ENCODE measurements around the gene TRPM2. TPM values are rescaled to one million over a fixed set of nuclear protein-coding genes. Genes with fewer than 3 reads are reported as not detected.
"Not testable (repeated sequence)": the region's sequence is repeated elsewhere in the genome, so short reads cannot be mapped to it uniquely, and the experiment has no call there.

TRPM2 gene
- polyA plus RNA-seq, 4 donors, result 0.92 to 1.2 (median 1.1) TPM

DNA sequence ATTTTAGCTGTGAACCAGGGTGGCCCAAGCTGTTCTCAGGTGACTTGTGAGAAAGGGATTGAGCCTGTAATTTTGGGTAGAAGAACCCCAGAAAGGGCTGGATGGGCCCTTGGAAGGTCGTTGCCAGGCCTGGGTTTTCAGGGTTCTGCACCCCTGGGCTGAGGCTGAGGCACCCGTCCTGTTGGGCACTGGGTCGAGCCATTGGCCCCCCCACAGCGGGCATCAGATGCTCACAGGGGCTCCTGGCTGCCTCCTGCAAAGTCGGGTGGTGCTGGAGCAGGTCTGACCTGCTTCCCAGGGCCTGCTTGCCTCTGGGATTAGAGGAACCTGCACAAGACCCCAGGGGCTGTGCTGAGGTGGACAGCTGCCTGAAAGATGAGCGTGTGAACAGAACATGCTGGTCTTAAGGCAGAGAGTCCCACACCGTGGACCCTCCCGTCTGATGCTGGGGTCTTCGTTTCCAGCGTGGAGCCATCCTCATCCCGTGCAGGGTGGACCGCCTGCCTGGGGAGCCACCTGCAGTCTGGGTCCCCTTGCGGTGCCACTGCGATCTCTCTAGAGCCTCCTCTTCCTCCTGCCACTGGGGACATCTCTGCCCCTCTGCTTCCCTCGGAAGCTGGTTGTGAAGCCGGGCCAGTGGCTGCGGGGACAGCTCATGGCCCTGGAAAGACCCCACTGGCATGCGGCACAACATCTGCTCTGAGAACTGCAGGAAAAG is 1.7 kb upstream of the TRPM2 start:
- DNase-seq (ENCODE audit: low read depth in 4 of 4, low spot score in 2 of 4), result no peak

- DNase-seq (ENCODE audit: low read depth in 4 of 4, low spot score in 2 of 4), result no peak
These were observed 1.1 kb upstream of the TRPM2 start for GRCh38 chr21:44352253-44352860.

DNA sequence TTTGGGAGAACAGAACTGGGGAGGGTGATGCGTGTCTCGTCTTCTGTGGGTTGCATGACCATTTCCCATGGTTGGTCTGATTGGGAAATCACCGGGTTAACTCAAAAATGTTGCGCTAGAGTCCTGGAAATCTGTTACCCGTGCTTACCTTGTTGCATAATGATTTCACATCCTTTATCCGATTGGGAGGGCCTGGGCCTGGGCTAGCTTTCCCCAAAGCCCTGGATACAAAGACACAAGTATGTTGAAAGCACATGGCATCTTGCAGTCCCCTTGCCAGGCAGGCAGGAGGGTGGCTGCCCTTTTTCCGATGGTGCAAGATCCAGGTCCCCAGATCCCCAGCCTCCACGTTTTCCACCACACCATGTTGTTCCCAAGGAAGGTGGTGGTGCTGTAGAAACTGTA is 582 bp downstream of the TRPM2 start:
- no peak for DNase-seq (ENCODE audit: low read depth in 4 of 4, low spot score in 2 of 4)

- DNase-seq (ENCODE audit: low read depth in 4 of 4, low spot score in 2 of 4), result no peak
These were observed 1.7 kb downstream of the TRPM2 start for GRCh38 chr21:44354775-44355771.

DNA sequence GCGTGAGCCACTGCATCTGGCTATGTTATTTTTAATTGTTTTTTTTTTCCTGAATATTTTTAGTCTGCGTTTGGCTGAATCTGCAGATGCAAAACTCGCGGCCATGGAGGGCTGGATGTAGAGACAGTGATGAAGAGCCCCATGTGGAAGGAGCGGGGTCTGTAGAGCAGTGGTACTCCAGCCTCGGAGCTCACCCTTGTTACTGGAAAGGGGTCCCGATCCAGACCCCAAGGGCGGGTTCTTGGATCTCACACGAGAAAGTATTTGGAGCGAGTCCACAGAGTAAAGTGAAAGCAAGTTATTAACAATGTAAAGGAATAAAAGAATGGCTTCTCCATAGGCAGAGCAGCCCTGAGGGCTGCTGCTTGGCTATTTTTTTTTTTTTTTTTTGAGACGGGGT is 2.7 kb downstream of the TRPM2 start:
- no peak for DNase-seq (ENCODE audit: low read depth in 4 of 4, low spot score in 2 of 4)

DNA sequence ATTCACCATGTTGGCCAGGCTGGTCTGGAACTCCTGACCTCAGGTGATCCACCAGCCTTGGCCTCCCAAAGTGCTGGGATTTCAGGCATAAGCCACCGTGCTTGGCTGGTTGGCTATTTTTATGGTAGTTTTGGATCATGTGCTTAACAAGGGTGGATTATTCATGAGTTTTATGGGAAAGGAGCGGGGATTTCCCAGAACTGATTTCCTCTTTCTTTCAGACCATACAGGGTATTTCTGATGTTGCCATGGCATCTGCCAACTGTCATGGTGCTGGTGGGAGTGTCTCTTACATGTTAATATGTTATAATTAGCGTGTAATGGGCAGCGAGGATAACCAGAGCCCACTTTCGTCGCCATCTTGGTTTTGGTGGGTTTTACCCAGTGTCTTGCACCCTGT is 3.2 kb downstream of the TRPM2 start:
- no peak for DNase-seq (ENCODE audit: low read depth in 4 of 4, low spot score in 2 of 4)

DNA sequence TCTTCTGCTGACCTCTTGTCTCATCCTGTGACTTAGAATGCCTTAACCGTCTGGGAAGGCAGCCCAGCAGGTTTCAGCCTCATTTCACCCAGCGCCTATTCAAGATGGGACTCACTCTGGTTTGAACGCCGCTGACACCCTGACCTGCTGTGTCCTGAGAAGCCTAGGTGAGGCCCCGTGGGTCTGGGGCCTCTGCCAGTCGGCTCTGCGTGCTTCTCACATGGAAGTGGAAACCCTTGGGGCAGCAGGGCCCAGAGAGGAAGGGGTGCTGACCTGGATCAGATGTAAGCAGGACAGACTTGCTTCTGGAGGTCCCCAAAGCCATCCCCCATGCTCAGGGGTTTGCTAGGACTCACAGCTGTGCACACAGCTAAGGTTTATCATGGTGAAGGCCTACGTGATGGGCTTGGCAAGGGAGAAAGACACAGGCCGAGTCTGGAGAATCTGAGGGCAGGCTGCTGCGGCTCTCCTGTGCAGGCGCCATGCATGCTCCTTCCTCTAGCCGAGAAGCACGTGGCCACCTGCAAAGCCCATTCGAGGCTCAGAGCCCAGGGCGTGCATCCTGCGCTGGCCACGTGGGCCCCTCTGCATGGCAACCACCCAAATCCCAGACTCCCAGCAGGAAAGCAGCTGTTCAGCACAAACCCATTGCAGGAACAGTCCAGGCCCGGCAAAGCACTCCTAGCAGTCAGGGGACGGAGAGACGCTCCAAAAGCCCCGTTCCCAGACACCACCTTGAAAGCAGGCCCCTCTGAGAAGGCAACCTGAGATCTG is 3.8 kb downstream of the TRPM2 start:
- no peak for DNase-seq (ENCODE audit: low read depth in 4 of 4, low spot score in 2 of 4)

DNA sequence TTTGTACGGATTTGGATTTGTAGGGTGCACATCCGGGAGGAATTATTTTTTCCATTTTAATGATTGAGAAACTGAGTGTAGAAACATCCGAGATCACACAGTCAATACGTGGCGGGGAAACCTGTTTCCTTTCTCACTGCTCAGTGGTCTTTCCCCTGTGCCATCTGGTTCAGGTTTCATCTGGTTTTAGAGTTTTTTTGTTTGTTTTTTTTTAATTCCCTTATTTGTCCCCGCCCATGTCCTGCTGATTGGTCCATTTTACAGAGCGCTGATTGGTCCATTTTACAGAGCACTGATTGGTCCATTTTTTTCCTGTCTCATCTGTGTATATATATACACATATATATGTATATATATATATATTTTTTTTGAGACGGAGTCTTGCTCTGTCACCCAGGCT is 6.0 kb downstream of the TRPM2 start:
- no peak for DNase-seq (ENCODE audit: low read depth in 4 of 4, low spot score in 2 of 4)

- no peak for DNase-seq (ENCODE audit: low read depth in 4 of 4, low spot score in 2 of 4)
These were observed 6.7 kb downstream of the TRPM2 start for GRCh38 chr21:44360159-44360558.

GRCh38 chr21:44361903-44362302 is 8.5 kb downstream of the TRPM2 start:
- not testable (repeated sequence) for DNase-seq (ENCODE audit: low read depth in 4 of 4, low spot score in 2 of 4)

DNA sequence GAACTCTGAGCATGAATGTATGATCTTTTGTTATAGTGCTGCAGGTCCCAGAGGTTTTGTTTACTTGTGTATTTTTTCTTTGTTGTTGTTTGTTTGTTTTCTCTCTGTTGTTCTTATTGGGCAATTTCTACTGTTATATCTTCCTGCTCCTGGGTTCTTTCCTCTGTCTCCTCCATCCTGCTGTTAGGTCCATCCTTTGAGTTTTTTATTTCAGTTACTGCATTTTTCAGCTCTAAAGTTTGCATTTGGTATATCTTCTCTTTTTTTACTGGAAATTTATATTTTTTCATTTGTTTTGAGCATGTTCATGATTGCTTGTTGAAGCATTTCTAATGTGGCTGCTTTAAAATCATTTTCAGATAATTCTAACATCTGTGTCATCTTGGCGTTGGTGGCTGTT is 9.9 kb downstream of the TRPM2 start:
- DNase-seq (ENCODE audit: low read depth in 4 of 4, low spot score in 2 of 4), result no peak

DNA sequence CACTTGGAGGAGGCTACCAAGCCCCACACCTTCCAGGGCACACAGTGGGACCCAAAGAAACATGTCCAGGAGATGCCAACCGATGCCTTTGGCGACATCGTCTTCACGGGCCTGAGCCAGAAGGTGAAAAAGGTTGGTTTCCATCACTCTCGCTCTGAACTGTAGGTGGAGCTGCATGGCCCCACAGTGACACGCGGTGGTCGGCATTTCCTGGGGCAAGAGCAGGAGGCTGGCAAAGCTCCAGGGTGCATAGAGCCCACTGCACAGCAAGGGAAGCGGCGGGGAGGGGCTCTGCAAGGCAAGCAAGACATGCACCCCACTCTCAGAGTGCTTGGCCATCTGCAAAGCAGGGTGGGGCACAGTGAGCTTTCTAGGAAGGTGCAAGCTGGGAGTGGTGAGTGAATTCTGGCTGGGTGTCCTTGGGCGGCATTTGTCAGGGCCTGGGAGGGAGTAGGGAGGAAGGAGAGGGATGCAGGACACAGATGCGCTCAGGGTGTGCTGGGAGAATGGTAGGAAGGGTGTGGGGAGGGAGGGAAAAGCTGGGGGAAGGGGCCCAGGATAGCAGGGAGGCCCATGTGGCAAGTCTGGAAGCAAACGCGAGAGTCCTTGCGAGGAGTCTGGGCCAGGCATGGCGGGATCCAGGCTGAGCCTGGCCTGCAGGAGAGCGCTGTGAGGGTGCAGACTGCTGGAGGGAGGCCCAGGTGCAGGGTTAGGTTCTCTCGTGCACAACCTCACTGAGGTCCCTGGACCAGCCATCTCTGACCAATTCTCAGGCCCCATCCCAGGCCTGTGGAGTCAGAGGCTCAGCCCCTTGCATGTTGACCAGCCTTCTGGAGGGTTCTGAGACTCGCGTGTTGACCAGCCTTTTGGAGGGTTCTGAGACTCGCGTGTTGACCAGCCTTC is 11.0 kb downstream of the TRPM2 start:
- DNase-seq (ENCODE audit: low read depth in 4 of 4, low spot score in 2 of 4), result no peak

DNA sequence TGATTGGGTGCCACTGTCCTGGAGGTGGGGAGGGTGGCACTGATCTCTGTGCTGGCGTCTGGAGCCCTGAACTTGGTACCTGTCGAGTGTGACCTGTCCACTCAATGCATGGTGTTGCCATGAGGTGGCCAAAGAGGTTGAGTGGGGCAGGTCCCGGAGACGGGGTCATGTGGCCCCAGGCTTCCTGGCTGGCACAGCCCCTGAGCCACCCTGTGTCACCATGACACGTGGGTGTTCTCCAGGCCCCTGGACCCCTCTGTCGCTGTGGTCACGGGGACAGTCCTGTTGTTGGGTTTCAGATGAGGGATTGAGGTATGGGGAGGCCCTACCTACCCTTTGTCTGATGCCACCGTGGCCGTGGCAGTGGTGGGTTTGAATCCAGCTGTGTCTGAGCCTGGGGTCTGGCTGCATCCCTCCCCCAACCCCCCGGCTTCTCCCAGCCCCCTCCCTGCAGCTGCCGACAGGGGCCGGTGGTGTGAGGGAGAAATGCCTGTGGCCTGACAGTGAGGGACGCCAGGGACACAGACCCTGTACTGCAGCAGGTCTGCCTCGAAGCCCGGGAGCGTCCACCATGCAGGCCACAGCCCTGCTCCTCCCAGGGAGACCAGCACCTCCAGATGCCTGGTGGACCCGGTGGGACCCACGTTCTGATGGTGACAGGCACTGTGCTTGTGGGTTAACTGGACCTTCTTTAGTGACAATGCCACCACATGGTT is 12.0 kb downstream of the TRPM2 start:
- DNase-seq (ENCODE audit: low read depth in 4 of 4, low spot score in 2 of 4), result no peak

- no peak for DNase-seq (ENCODE audit: low read depth in 4 of 4, low spot score in 2 of 4)
These were observed 12.7 kb downstream of the TRPM2 start for GRCh38 chr21:44365967-44366585.

DNA sequence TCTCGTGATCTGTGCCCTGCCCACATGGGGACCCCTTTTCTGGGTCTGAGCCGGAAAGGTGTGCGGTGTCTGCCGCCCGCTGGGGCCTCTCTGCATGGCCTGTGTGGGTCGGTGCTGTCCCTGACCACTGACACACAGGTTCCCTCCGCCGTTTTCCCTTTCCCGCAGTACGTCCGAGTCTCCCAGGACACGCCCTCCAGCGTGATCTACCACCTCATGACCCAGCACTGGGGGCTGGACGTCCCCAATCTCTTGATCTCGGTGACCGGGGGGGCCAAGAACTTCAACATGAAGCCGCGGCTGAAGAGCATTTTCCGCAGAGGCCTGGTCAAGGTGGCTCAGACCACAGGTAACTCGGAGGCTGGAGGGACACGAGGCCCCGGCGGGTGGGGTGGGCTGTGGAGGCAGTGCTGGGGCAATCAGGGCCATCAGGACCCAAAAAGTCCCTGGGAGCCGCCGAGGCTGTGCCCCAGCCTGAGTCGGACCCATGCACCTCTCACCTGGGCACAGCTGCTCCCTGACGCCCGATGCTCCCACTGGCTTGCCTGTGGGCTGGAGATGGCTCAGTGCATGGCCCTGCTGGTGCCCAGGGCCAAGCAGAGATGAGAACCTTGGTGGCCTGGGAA is 13.3 kb downstream of the TRPM2 start:
- no peak for DNase-seq (ENCODE audit: low read depth in 4 of 4, low spot score in 2 of 4)

- DNase-seq (ENCODE audit: low read depth in 4 of 4, low spot score in 2 of 4), result no peak
These were observed 15.5 kb downstream of the TRPM2 start for GRCh38 chr21:44368711-44369446.

GRCh38 chr21:44370027-44370735 is 16.8 kb downstream of the TRPM2 start:
- peak in 2 of 4 donors; percentile 26 to 31 for DNase-seq (ENCODE audit: low read depth in 4 of 4, low spot score in 2 of 4)
